HCT116 (cell line): ENCODE measurements around the gene NOXRED1.

Experiments
- CTCF ChIP-seq, 3 experiments: fragments of 200-600 bp in 1 of 3; sonication (generic) in 1 of 3; IDR thresholded peaks in 2 of 3; conservative IDR thresholded peaks in 1 of 3; 2 replicates each; pipeline ENCODE4 v1.5.1; 2012 to 2017; ENCODE audit warnings: low read depth in 2 of 3, low read length in 2 of 3, antibody characterized with exemption in 1 of 3, borderline replicate concordance in 1 of 3, control low read depth in 1 of 3, mild to moderate bottlenecking in 1 of 3, mixed read lengths in 1 of 3, mixed run types in 1 of 3, moderate library complexity in 1 of 3; ENCODE audit not compliant: insufficient read depth in 1 of 3
- ELF1 ChIP-seq: IDR thresholded peaks from 2 replicates; pipeline ENCODE4 v1.6.1; 2012; ENCODE audit warnings: low read depth, borderline replicate concordance
- EZH2 ChIP-seq: fragments of 200-600 bp; sonication (generic); IDR thresholded peaks from 2 replicates; pipeline ENCODE4 v1.6.1; 2017; ENCODE audit warnings: antibody characterized with exemption, mixed run types
- EZH2phosphoT487 ChIP-seq: fragments of 200-600 bp; IDR thresholded peaks from 2 replicates; pipeline ENCODE4 v1.6.1; 2018; ENCODE audit warnings: antibody characterized with exemption, borderline replicate concordance
- MAX ChIP-seq: IDR thresholded peaks from 2 replicates; pipeline ENCODE4 v1.6.1; 2012
- POLR2A ChIP-seq: IDR thresholded peaks from 2 replicates; pipeline ENCODE4 v1.7.0; 2011; ENCODE audit warnings: borderline replicate concordance; ENCODE audit not compliant: insufficient read depth, insufficient read length; ENCODE audit errors: extremely low read depth
- REST ChIP-seq: IDR thresholded peaks from 2 replicates; pipeline ENCODE4 v1.6.1; 2012; ENCODE audit warnings: low read depth
- ZFX ChIP-seq: fragments of 450-650 bp; IDR thresholded peaks from 2 replicates; pipeline ENCODE4 v1.6.1; 2017

- no peak for TF ChIP-seq REST
- TF ChIP-seq POLR2A = no peak
- TF ChIP-seq ELF1 = no peak
- TF ChIP-seq CTCF (IDR thresholded peaks at IDR 0.05 in 2 of 3, conservative IDR thresholded peaks at IDR 0.05 in 1 of 3; ENCODE audit: borderline replicate concordance in 1 of 3, insufficient read depth in 1 of 3, low read depth in 2 of 3, low read length in 2 of 3) = no peak
- TF ChIP-seq ZFX = no peak
- TF ChIP-seq MAX = no peak
- no peak for TF ChIP-seq EZH2phosphoT487
- no peak for TF ChIP-seq EZH2
Observed at GRCh38 chr14:77344377-77344996, 78.8 kb downstream of the NOXRED1 start.
